T-helper 1 cell treated with Interleukin-12 subunit alpha and Interleukin-12 subunit beta and Interleukin-4 antibody, amounts not matched to agents 30 μg/mL and 1 μg/mL, for 36 hours (primary cell): Measurements from ENCODE around the gene C8G.
A peak's percentile ranks its signal among the peaks of the same experiment; 100 is the strongest.

ENCODE experiments used
- H3K27ac Mint-ChIP-seq: one replicate; pipeline ENCODE4 v1.8.0; 2021; ENCODE audit warnings: mild to moderate bottlenecking, mixed read lengths
- H3K27me3 Mint-ChIP-seq: one replicate; pipeline ENCODE4 v1.8.0; 2021; ENCODE audit warnings: low read depth, mixed read lengths
- H3K36me3 Mint-ChIP-seq: one replicate; pipeline ENCODE4 v1.8.0; 2021; ENCODE audit warnings: low read depth, mixed read lengths
- H3K4me1 Mint-ChIP-seq: one replicate; pipeline ENCODE4 v1.8.0; 2021; ENCODE audit warnings: low read depth, mixed read lengths
- H3K4me3 Mint-ChIP-seq: one replicate; pipeline ENCODE4 v1.8.0; 2021; ENCODE audit warnings: mild to moderate bottlenecking, moderate library complexity, mixed read lengths
- H3K9me3 Mint-ChIP-seq: one replicate; pipeline ENCODE4 v1.8.0; 2021; ENCODE audit warnings: mixed read lengths

C8G gene

DNA sequence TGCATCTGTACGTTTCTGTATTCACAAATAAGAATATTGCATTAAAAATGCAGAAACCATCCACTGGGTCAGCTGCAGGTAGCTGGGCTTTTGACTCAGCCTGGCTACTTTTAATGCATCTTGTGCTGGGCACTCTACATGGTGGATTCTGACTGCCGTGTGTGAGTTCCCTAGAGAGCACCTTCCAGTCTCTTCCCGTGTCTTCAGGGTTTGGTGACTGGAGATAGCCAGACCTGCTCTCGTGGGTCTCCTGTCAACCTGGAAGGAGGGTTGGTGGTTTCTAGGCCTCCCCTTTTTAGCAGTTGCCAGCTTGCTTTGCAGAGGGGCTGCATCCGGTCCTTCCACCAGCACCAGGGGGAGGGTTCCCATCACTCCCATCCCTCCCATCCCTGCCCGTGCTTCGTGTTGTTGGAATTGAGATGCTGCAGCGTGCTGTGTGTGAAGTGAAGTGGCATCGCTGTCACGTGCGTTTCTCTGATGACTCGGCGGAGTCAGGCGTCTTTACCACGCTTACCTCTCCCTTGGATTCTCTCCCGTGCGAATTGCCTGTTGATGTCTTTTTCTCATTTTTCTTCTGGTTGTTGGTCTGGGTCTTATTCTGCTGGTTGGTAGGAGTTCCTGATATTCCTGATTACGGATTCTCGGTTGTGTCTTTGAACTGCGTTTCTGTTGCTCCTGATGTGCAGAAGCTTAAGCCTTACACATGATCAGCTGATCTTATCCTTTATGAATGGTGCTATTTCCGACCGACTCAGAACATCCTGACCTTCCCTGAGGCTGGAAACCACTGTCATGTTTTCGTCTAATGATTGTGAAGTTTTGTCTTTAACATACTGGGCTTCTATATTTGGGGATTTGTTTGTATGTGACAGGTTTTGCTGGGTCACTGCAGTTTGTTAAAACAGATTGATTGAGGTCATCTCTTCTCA, 17.4 kb upstream of the C8G start:
- no peak overlapping the region for H3K4me3 Mint-ChIP-seq
- H3K27me3 Mint-ChIP-seq: no peaks in the 10 kb centered on the region
- peaks cover 37% of the 10 kb centered on the region for H3K36me3 Mint-ChIP-seq
- H3K9me3 Mint-ChIP-seq: no peaks in the 10 kb centered on the region
- peak overlapping the region; percentile 28 for H3K27ac Mint-ChIP-seq
- H3K4me1 Mint-ChIP-seq: peaks cover 10% of the 10 kb centered on the region

DNA sequence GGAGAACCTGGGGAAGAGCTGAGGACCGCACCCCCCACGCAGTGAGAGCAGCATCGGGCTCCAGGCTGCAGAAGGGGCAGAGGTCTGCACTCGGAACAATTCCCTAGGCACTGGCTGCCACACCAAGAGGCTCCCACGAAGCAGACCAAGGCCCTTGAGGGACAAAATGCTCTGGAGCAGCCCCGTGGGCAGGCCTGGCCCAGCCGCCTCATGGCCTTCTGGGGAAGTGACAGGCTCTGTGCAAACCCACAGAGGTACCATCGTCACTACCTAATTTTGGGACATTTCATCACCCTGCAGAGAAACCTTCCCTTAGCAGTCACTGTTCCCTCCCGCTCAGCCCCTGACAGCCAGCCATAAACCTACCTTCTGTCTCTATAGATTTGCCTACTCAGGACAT, 16.5 kb upstream of the C8G start:
- Mint-ChIP-seq H3K27me3 (no peaks in the 10 kb centered on the region), H3K4me3 (no peak overlapping the region), H3K27ac (peak overlapping the region; percentile 3), H3K4me1 (peaks cover 12% of the 10 kb centered on the region), H3K36me3 (peaks cover 43% of the 10 kb centered on the region), H3K9me3 (no peaks in the 10 kb centered on the region)

DNA sequence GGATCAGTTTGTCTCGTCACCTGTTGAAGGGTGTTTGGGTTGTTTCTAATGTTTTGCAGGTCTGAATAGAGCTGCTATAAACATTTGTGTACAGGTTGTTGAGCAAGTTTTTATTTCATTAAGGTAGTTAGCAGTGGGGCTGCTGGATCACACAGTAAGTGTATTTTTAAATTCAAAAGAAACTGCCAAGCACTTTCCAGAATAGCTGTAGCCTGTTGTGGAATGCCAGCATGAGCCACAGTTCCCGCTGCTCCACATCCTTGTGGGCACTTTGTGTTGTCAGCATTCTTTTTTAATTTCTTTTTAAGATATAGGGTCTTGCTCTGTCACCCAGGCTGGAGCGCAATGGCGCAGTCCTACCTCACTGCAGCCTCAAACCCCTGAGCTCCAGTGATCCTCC, 15.0 kb upstream of the C8G start:
- no peaks in the 10 kb centered on the region for H3K9me3 Mint-ChIP-seq
- H3K36me3 Mint-ChIP-seq: peaks cover 46% of the 10 kb centered on the region
- peaks cover 19% of the 10 kb centered on the region for H3K4me1 Mint-ChIP-seq
- H3K27ac Mint-ChIP-seq: no peak overlapping the region
- no peak overlapping the region for H3K4me3 Mint-ChIP-seq
- no peaks in the 10 kb centered on the region for H3K27me3 Mint-ChIP-seq

DNA sequence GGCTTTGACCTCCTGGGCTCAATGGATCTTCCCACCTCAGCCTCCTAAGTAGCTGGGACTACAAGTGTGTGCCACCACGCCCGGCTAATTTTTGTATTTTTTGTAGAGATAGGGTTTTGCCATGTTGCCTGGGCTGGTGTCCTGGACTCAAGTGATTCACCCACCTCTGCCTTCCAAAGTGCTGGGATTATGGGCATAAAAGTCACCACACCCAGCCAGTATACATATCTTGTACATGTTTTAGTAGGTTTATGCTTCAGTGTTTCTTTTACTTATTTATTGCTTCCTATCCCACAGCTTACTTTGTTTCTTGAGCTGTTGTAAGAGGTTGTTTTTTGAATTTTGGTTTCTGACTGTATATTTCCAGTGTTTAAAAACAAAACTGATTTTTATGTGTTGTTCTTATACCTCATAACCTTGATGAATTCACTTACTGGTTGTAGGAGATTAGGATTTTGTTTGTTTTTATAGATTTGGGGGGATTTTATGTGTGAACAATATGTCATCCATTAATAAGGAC, 13.4 kb upstream of the C8G start:
- peaks cover 47% of the 10 kb centered on the region for H3K36me3 Mint-ChIP-seq
- peak overlapping the region; percentile 18 for H3K27ac Mint-ChIP-seq
- peaks cover 19% of the 10 kb centered on the region for H3K4me1 Mint-ChIP-seq
- H3K4me3 Mint-ChIP-seq: no peak overlapping the region
- H3K9me3 Mint-ChIP-seq: no peaks in the 10 kb centered on the region
- no peaks in the 10 kb centered on the region for H3K27me3 Mint-ChIP-seq

DNA sequence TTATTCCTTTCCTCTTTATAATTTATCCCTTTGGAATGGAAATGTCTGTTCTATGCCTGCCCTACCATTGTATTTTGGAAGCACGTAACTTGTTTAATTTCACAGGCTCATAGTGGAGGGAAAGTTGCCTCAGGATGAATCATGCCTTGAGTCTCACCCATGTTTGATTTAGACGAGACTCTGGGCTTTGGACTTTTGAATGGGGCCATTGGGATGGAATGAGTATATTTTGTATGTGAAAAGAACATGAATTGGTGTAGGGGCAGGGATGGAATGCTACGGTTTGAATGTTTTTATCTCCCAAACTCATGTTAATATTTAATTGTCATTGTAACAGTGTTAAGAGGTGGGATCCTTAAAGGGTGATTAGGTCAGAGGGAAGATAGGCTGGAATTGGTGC, 10.8 kb upstream of the C8G start:
- H3K36me3 Mint-ChIP-seq: peaks cover 38% of the 10 kb centered on the region
- H3K9me3 Mint-ChIP-seq: no peaks in the 10 kb centered on the region
- H3K4me1 Mint-ChIP-seq: peaks cover 16% of the 10 kb centered on the region
- H3K27ac Mint-ChIP-seq: no peak overlapping the region
- H3K27me3 Mint-ChIP-seq: no peaks in the 10 kb centered on the region
- H3K4me3 Mint-ChIP-seq: no peak overlapping the region

DNA sequence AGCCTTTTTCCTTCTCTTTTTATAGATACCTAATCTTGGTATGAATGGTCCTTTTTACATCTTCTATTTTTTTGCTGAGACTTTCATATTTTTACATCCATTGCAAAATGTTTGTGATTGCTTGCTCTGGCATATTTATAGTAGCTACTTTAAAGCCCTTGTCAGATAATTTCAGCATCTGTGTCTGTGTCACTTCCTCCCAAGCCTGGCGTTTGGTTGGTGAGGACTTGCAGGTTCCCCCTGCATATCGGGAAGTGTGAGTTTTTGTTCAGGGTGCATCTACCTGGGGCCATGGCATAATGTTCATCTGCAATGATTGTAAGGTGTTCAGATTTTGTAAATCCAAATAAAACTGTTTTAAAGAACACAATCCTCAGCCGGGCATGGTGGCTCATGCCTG, 9.4 kb upstream of the C8G start:
- H3K9me3 Mint-ChIP-seq: no peaks in the 10 kb centered on the region
- H3K36me3 Mint-ChIP-seq: peaks cover 33% of the 10 kb centered on the region
- H3K27ac Mint-ChIP-seq: no peak overlapping the region
- no peak overlapping the region for H3K4me3 Mint-ChIP-seq
- no peaks in the 10 kb centered on the region for H3K27me3 Mint-ChIP-seq
- H3K4me1 Mint-ChIP-seq: peaks cover 16% of the 10 kb centered on the region

DNA sequence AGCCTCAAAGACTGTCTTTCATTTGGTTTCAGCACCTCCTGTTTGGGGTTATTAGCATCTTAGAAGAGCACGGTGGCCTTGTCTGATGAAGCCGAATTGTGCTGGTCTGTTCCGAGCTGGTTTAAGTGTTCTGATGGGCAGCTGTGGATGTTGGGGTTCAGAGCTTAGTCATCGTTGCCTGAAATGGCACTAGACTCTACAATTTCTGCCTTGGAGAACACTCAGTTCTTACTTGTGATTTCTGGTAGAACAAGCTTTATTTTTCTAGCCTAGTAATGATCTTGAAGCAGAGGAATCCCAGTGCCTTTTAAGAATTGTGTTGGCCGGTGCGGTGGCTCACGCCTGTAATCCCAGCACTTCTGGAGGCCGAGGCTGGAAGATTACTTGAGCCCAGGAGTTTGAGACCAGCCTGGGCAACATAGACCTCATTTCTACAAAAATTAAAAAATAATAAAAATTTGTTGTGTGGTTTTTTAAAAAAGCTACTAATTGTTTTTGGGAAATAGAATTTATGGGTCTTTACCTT, 8.3 kb upstream of the C8G start:
- Mint-ChIP-seq H3K27me3 (no peaks in the 10 kb centered on the region), H3K4me1 (peaks cover 16% of the 10 kb centered on the region), H3K9me3 (no peaks in the 10 kb centered on the region), H3K4me3 (no peak overlapping the region), H3K27ac (no peak overlapping the region), H3K36me3 (peaks cover 35% of the 10 kb centered on the region)

DNA sequence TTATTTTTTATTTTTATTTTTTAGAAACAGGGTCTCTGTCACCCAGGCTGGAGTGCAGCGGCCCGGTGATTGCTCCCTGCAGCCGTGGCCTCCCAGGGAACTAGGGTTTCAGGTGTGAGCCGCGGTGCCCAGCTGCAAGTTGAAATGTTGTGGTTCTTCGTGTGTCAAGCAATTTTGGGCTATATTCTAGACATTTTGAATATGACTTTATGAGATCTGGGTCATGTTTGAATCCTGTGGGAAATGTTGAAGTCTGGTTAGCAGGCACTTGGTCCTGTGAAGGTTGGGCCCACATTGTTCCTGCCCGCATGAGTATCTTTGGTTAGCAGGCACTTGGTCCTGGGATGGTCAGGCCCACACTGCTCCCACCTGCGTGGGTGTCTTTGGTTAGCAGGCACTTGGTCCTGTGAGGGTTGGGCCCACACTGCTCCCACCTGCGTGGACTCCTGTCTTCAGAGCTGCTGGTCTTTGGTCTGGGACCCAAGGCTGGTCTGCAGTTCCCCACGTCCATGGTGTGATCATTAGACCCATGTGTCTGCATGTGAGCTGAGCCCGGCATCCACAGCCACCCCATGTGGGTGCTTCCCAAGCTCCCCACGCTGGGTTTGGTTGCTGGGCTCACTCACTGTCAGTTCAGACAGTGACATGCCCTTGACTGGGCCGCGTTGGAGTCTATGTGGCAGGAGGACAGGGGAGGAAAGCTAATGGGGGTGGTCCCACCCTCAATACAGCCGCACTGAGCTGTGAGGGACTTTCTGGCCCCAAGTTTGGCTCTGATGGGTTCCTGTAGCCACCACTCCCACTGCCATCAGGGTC, 7.6 kb upstream of the C8G start:
- Mint-ChIP-seq H3K4me1 (peaks cover 12% of the 10 kb centered on the region), H3K36me3 (peaks cover 34% of the 10 kb centered on the region)

DNA sequence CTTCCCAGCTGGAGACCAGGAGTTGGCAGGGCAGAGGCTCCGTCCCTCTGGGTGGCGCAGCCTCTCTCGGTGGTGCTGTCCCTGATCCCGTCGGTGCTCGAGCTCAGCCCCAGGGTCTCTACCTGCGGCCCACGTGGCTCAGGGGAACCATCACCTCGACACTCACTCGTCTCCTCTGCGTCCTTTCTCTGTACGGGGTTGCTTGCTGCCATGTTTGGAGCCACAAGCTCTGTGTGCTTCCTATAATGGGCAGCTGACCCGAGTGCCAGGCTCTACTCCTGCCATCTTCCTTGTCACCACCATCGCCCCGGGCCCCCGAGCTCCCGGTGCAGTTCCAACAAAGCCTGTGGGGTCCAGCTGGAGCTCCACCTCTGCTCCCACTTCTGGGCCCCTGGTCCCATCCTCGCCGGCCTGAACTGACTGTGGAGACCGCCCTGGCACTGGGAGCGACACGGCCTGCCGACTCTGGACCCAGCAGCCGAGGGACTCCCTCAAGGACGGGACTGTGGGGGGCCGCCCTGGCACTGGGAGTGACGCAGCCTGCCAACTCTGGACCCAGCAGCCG, 5.5 kb upstream of the C8G start:
- H3K36me3 Mint-ChIP-seq: peaks cover 21% of the 10 kb centered on the region

More for the DNA sequence above, 7.6 kb upstream of the C8G start:
- H3K4me3 Mint-ChIP-seq: no peak overlapping the region
- no peak overlapping the region for H3K27ac Mint-ChIP-seq
- no peaks in the 10 kb centered on the region for H3K9me3 Mint-ChIP-seq
- H3K27me3 Mint-ChIP-seq: no peaks in the 10 kb centered on the region

DNA sequence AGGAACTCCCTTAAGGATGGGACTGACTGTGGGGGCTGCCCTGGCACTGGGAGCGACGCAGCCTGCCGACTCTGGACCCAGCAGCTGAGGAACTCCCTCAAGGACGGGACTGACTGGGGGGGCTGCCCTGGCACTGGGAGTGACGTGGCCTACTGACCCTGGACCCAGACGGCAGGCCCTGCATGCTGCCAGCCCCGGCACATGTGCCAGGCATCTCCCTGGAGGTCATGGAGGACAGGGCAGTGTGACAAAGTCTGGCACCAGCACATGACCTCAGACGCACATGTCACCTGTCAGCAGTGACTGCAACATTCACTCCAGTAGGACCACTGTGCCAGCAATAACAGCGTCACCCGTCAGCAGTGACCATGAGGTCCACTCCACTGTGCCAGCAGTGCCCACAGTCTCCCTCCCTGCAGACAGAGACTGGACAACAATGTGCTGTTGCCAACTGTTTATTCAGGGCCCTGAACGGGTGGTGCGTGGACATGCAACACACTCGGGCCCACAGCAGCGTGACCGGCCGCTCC, 5.0 kb upstream of the C8G start:
- H3K27ac Mint-ChIP-seq: no peak overlapping the region

More for the DNA sequence above, 5.5 kb upstream of the C8G start:
- H3K4me1 Mint-ChIP-seq: peaks cover 1% of the 10 kb centered on the region
- no peaks in the 10 kb centered on the region for H3K27me3 Mint-ChIP-seq
- no peak overlapping the region for H3K27ac Mint-ChIP-seq
- H3K4me3 Mint-ChIP-seq: no peak overlapping the region
- H3K9me3 Mint-ChIP-seq: no peaks in the 10 kb centered on the region

DNA sequence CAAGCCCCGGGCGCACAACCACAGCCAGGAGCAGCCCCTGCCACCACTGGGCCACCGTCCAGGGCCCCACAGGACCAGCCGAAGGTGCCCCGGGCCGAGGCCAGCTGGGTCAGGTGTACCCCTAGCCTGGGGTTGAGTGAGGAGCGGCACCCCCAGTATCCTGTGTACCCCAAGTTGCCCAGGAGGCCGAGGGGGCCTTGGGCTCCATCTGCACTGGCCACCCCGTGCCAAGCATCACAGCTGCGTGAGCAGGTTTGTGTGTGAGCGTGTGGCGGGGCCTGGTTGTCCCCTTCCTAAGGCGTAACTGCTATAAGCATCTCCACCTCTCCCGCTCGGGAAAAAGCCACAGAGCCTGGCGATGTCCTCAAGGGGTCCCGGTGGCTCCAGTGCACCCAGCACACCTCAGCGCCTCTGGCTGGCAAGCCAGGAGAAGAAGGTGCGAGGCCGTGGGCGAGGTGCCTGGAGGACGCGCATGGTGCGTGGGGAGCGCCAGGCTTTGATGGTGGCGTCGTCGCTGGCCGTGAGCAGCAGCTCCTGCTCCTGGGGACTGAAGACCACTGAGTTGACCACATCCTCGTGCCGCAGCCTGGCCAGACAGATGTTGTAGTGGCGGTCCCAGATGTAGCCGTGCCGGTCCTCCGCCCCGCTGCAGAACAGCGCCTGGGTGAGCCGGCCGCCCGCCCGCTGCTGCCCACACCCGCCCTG, 4.4 kb upstream of the C8G start:
- Mint-ChIP-seq H3K9me3 (no peaks in the 10 kb centered on the region), H3K4me3 (no peak overlapping the region), H3K36me3 (peaks cover 17% of the 10 kb centered on the region)

More for the DNA sequence above, 5.0 kb upstream of the C8G start:
- H3K4me3 Mint-ChIP-seq: no peak overlapping the region
- no peaks in the 10 kb centered on the region for H3K27me3 Mint-ChIP-seq
- peaks cover 3% of the 10 kb centered on the region for H3K4me1 Mint-ChIP-seq
- no peaks in the 10 kb centered on the region for H3K9me3 Mint-ChIP-seq
- H3K36me3 Mint-ChIP-seq: peaks cover 19% of the 10 kb centered on the region

DNA sequence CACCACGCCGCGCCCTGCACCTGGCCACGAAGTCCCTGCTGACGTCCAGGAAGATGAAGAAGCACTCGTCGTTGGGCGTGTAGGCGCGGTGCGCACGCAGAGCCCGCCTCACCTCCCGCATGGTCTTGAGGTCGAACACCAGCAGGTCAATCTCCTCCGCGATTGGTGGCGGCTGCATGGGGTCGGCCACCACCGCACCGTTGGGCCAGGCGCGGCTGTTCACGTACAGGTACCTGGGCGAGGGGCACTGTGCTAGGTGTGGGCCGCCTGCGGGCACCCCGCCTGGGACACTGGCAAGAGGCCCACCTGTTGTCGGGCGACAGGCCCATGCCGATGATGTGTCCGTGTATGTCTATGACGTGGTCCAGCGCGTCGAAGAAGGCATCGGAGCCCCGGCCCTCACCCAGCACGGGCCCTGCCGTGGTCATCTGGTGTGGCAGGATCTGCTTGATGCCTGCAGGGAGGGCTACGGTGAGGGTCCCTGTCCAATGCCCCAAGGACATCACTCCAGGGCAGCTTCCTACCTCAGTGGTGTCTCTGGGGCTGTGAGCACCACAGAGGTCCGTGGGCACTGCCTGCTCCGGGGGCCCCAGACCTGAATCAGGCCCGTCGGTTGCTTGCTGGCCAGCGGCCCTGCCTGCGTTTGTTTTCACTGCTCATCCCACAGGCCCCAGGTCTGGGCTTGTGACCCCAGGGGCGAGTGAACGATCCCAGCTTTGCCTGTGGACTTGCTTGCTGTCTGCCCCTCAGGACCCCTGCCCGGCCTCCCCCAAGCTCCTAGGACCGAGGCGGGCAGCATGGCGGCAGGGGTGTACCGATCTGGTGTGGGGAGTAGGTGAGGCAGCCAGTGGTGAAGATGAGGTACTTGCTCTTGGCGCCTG, 3.6 kb upstream of the C8G start:
- no peak overlapping the region for H3K4me3 Mint-ChIP-seq

More for the DNA sequence above, 4.4 kb upstream of the C8G start:
- H3K27me3 Mint-ChIP-seq: no peaks in the 10 kb centered on the region
- peaks cover 3% of the 10 kb centered on the region for H3K4me1 Mint-ChIP-seq
- H3K27ac Mint-ChIP-seq: no peak overlapping the region

More for the DNA sequence above, 3.6 kb upstream of the C8G start:
- Mint-ChIP-seq H3K27me3 (no peaks in the 10 kb centered on the region), H3K36me3 (peaks cover 16% of the 10 kb centered on the region), H3K9me3 (no peaks in the 10 kb centered on the region), H3K27ac (peak overlapping the region; percentile 20), H3K4me1 (peaks cover 3% of the 10 kb centered on the region)
